ENCODE measurements around the gene ATAT1.

ATAT1 gene

DNA sequence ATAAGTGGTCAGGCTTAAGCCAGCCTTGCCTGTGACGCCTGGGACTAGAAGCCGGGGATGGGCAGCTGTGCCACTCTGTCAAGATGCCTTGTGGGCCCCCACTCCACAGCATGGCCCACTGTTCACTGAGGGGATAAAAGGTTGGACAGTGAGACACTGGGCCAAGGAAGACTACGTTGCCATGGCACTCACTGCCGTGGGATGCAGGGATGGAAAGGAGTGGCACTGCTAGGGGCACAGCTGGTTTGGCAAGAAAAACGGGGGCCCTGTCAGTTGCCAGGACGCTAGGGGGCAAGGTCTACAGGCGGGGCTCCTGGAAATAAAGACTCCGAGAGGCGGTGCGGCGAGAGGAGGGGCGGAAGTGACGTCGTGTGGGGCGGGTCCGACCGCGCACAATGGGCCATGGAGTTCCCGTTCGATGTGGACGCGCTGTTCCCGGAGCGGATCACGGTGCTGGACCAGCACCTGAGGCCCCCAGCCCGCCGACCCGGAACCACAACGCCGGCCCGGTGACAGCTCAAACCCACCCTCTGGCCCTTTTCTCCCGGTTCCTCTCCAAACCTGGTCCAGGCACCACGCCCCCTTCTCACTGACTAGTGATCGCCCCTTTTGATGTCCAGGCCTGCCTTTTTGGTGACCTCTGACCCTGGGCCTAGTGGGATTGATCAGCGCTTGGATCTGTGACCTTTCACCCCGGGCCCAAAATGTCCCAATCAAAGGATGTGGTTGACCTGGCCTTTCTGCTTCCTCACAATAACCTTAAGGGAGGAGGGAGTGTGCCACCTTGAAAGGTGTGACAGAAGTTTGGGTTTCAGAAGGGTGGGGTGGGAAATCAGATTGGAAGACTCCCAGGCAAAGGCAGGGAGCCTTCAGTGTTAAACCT lies at the start of gene ATAT1:
TSS of gene ATAT1 (plus strand) at position 391 of the 883 bp plus-strand sequence.
- DNase-seq (ENCODE audit: extremely low read depth in 1 of 2, low read depth in 1 of 2), result peak; percentile 75 to 83

DNA sequence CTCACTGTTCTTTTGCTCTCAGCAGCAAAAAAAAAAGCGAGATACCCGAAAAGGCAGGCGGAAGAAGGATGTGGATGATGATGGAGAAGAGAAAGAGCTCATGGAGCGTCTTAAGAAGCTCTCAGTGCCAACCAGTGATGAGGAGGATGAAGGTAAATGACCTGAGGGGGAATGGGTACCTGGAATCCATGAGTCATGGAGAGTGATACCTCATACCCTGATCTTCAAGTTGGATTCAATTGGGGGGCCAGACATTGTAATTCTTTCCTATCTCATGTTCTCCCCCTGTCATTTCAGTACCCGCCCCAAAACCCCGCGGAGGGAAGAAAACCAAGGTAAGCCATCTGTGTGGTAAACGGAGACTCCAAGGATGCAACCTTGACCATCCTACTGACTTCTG lies 48.6 kb upstream of the ATAT1 start:
- DNase-seq (ENCODE audit: extremely low read depth in 1 of 2, low read depth in 1 of 2), result no peak

DNA sequence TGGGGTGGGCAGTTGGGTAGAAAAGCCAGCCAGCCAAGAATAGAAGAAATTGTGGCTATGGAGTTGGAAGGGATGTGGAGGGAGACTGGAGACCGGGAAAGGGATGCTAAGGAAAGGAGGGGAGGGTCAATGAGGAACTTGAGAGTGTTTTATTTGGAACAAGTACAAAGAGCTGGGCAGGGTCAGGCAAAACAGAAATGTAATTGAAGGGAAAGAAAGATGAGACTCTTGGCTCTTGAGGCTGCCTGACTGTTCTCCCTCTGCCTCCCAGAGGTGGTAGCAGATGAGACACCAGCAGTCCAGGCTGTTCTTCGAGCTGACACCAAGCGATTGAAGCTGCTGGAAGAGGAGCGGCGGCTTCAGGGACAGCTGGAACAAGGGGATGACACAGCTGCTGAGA lies 42.8 kb upstream of the ATAT1 start:
- DNase-seq (ENCODE audit: extremely low read depth in 1 of 2, low read depth in 1 of 2), result no peak

DNA sequence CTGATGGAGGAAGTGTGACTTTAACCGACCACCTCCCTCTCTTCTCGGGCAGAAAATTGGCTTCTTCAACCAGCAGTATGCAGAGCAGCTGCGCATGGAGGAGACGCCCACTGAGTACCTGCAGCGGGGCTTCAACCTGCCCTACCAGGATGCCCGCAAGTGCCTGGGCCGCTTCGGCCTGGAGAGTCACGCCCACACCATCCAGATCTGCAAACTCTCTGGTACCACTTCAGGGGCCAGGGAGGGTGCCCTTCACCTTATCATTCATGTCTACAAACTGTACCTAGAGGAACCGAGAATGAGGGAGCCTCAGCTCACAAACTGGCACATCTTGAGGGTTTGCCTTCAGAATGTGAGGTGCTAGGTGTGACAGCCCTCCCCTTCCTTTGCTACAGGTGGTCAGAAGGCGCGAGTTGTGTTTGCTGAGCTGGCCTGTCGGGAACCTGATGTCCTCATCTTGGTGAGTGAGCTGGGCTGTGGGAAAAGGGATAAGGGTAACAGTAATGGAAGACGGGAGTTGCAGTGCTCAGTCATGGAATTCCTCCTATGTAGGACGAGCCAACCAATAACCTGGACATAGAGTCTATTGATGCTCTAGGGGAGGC lies 36.8 kb upstream of the ATAT1 start:
- no peak for DNase-seq (ENCODE audit: extremely low read depth in 1 of 2, low read depth in 1 of 2)

DNA sequence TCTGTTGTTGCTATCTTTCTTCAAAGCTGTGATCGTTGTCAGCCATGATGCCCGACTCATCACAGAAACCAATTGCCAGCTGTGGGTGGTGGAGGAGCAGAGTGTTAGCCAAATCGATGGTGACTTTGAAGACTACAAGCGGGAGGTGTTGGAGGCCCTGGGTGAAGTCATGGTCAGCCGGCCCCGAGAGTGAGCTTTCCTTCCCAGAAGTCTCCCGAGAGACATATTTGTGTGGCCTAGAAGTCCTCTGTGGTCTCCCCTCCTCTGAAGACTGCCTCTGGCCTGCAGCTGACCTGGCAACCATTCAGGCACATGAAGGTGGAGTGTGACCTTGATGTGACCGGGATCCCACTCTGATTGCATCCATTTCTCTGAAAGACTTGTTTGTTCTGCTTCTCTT lies 36.2 kb upstream of the ATAT1 start:
- no peak for DNase-seq (ENCODE audit: extremely low read depth in 1 of 2, low read depth in 1 of 2)

DNA sequence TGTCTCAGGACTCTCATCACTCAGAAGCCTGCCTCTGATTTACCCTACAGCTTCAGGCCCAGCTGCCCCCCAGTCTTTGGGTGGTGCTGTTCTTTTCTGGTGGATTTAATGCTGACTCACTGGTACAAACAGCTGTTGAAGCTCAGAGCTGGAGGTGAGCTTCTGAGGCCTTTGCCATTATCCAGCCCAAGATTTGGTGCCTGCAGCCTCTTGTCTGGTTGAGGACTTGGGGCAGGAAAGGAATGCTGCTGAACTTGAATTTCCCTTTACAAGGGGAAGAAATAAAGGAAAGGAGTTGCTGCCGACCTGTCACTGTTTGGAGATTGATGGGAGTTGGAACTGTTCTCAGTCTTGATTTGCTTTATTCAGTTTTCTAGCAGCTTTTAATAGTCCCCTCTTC lies 35.7 kb upstream of the ATAT1 start:
- no peak for DNase-seq (ENCODE audit: extremely low read depth in 1 of 2, low read depth in 1 of 2)

DNA sequence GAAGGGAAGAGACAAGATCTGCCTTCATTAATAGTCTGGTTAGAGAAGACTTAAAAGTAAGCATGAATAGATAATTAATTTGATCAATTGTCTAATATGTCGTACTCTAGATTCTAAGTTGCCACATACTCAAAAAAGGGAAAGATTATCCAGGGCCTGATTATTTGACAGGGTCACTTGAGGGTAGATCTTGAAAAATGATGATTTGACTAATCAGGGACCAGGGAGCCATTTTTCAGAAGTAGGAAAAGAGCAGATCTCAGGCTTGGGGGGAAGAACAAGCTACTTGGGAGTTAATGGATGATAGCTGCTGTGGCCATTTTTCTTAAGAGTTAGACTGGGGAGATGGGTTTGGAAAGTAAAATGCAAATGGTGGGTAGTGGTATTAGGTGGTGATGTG lies 34.4 kb upstream of the ATAT1 start:
- DNase-seq (ENCODE audit: extremely low read depth in 1 of 2, low read depth in 1 of 2), result no peak

DNA sequence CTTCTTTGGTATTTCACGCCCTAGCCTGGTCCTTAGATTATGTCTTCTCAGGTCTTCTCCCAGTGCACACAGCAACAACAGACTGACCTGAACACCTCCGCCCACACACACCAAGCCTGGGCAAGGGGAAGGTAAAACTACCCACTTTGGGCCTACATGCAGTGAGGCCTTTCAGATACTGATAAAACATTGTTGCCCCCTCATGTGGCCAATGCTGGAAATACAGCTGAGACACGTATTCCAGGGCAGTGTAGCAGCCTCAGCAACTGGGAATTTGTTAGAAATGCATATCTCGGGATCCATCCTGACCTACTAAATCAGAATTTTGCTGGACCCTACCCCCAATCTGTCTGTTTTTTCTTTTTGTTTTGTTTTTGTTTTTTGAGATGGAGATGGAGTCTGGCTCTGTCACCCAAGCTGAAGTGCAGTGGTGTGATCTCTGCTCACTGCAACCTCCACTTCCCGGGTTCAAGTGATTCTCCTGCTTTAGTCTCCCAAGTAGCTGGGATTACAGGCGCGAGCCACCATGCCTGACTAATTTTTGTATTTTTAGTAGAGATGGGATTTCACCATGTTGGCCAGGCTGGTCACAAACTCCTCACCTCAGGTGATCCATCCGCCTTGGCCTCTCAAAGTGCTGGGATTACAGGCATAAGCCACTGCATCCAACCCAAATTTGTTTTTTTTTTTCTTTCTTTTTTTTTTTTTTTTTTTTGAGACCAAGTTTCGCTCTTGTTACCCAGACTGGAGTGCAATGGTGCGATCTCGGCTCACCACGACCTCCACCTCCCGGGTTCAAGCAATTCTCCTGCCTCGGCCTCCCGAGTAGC lies 29.1 kb upstream of the ATAT1 start:
- DNase-seq (ENCODE audit: extremely low read depth in 1 of 2, low read depth in 1 of 2), result peak; percentile 45 to 64

DNA sequence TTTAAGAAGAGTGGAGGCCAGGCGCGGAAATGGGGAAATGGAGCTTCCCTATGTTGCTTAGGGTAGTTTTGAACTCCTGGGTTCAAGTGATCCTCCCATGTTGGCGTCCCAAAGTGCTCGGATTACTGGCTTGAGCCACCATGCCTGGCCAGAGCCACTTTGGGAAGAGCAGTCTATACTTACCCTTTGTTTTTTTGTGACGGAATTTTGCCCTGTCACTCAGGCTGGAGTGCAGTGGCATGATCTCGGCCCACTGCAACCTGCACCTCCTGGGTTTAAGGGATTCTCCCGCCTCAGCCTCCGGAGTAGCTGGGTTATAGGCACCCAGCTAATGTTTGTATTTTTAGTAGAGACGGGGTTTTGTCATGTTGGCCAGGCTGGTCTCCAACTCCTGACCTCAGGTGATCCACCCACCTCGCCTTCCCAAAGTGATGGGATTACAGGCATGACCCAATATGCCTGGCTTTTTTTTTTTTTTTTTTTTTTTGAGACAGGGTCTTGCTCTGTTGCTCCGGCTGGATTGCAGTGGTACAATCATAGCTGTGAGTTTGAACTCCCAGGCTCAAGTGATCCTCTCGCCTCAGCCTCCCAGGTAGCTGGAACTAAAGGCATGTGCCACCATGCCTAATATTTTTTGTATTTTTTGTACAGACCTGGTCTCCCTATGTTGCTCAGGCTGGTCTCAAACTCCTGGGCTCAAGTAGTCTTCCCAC lies 27.6 kb upstream of the ATAT1 start:
- no peak for DNase-seq (ENCODE audit: extremely low read depth in 1 of 2, low read depth in 1 of 2)

DNA sequence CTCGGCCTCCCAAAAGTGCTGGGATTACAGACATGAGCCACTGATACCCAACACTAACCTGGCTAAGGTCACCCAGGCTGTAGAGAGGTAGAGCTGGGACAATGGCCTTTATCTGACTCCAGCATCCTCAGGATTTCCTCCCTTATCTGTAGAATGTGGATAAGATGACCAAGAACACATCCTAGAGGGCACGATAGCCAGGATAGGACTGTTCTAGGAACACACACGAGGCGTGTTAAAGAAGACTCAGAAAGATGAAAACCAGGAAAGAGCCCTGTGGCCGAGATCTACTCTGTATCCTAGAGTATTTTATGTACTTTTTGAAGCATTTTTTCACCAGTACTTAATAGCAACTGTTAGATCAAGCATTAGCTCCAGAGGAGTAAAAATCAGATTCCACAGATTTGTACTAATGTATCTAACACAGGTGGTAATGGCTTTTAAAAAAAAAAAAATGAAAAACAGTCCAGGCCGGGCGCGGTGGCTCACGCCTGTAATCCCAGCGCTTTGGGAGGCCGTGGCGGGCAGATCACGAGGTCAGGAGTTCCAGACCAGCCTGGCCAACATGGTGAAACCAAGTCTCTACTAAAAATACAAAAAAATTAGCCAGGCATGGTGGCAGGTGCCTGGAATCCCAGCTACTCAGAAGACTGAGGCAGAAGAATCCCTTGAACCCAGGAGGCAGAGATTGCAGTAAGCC lies 26.9 kb upstream of the ATAT1 start:
- DNase-seq (ENCODE audit: extremely low read depth in 1 of 2, low read depth in 1 of 2), result no peak

DNA sequence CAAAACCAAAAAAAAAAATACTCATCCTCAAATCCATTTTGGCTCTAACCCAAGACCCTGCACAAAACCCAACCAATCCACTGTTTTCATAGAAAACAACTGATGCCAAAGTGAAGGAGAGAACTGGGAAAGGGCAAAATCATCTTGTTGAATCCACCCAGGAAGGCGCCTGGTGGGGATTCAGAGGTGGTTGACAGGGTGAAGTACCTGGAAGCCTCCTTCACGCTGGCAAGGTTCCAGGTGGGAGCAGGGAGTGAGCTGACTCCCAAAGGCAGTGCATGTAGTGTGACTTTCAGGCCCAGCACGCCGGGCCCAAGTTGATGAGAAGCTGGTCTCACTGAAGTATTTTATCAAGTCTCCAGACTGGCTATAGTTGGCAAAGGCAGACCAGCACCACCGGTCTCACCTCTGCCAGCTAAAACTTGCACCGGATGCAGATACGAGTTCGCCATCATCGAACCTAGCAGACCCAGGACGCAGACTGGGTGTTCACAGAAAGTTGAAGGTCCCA lies 26.2 kb upstream of the ATAT1 start:
- no peak for DNase-seq (ENCODE audit: extremely low read depth in 1 of 2, low read depth in 1 of 2)

DNA sequence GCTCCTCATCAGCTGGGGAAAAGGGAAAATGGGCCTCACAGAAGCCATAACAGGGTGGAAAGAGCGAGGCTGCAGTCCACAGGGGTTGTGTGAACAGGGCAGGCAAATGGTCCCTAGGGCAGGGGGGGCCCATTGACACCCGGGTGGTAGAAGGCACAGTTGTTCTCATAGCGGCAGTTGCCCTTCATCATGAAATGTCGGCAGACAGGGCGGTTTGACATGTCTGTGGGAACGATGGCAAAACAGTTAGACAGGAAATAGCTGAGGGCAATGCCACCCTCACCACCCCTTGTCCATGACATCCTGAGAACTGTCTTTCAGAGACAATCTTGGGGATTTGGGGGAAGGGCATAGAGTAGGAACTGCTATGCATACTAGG lies 25.2 kb upstream of the ATAT1 start:
- DNase-seq (ENCODE audit: extremely low read depth in 1 of 2, low read depth in 1 of 2), result no peak

DNA sequence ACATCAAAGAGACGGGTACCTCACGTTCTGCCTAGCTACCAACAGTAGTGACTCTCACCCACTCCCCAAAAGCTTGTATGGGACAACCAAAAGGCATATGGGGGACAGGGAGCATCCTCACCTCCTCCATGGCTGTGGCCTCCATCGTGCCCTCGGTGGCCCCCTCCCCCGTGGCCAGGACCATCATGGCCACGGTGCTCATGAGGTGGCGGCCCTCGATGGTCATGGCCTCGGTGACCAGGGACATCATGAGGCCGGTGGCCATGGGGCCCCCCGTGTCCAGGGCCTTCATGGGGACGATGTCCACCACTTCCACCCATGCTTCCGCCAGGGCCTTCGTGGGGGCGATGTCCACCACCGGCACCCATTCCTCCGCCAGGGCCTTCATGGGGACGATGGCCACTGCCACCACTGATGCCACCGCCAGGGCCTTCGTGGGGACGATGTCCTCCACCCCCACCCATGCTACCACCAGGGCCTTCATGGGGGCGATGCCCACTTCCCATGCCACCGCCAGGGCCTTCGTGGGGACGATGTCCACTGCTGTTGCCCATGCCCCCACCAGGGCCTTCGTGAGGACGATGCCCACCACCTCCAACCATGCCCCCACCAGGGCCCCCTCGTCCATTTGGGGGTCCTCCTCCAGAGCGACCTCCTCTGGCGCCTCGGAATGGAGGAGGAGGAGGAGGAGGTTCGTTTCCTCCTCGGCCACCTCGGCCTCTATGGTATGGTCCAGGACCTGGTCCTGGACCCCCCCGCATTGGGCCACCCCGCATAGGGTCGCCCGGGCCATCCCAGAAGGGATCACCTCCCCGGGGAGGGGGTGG lies 24.6 kb upstream of the ATAT1 start:
- DNase-seq (ENCODE audit: extremely low read depth in 1 of 2, low read depth in 1 of 2), result no peak

DNA sequence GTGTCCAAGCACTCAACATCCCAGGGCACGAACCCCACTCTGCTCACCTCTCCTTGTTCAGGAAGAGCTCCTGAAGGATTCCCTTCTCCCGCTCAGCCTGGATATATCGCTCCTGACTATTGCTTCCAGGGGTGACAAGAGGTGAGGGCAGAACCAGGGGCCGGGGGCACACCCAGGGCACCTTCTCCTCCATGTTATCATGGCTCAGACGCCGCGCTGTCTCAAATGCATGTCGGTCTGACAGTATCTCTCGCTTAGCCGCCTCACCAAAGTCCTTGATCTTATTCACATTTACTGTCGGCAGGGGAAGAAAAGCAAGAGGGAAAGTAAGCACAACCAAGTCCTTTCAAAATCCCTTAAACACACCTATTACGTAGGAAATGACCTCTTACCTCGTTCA lies 22.7 kb upstream of the ATAT1 start:
- no peak for DNase-seq (ENCODE audit: extremely low read depth in 1 of 2, low read depth in 1 of 2)

DNA sequence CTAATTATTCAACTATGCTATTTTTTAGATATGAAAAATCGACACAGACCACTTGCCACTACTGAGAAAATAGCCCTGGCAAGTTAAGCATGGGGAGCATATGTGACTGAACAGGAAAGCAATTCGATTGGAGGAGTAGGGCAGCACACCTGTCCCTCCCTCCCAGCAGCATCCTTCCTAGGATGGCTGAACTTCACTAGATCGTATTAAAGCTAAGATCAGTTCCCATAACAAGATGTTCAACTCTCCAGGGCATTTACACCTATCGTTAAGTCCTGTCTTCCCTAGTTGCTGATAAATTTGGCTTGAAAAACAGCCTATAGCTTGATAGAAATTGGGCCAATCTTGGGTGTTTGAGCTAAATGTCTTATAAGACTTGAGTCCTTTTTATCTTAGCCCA lies 16.6 kb upstream of the ATAT1 start:
- DNase-seq (ENCODE audit: extremely low read depth in 1 of 2, low read depth in 1 of 2), result no peak

DNA sequence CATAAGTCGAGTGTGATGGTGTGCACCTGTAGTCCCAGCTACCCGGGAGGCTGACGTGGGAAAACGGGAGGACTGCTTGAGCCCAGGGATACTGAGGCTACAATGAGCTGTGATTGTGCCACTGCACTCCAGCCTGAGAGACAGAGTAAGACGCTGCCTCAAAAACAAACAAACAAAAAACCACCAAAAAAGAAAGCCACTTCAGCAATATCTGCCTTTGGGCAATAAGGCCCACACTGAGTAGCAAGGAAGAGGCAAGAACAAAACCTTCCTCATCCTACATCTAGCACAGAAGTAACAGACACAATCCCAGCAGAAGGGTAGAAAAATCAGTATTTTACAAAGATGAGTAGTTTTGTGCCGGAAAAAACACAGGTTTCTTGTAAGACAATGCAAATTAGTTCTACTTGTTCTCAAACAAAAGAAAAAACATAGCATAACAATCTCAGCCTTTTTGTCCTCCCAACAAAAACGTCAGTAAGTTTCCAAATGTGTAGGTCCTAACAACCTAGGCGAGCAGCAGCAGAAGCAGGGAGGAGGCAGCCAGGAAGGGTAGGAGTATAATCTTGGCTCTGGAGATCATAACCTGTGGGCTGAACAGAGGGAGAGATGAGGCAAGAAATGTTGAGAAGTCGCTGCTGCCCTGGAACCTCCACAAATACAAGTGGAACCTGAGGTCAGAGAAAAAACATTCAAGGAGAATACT lies 15.4 kb upstream of the ATAT1 start:
- DNase-seq (ENCODE audit: extremely low read depth in 1 of 2, low read depth in 1 of 2), result no peak

DNA sequence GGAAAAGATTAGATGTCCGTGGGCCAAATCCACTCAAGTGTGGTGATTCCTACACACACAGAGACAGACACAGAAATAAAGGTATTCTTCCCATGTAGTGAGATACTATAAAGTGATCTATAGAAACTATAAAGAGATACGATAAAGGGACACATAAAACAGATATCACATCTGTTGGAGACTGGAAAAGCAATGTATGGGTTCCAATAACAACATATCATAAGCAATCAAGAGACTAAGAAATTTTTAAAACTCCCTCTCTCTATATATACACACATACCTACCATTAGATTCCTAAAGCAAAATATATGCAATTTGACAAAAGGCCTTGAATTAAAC lies 14.8 kb upstream of the ATAT1 start:
- no peak for DNase-seq (ENCODE audit: extremely low read depth in 1 of 2, low read depth in 1 of 2)

DNA sequence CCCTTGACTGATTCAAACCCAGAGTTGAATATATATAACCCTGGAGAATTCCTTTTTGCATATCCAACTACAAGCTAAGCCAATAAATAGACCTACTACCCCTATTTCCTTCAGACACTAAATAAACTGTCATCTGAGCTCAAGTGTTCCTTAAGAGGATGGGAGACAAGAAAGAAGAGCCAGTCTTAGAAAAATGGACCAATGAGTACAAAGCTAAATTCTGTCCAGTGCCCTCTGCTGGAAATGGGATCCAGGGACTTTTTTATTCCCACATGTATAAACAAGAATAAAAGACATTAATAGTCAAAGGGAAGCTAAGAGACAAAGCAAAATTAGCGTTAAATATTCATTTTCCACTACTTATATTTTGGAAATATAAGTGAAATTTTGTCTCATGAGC lies 14.5 kb upstream of the ATAT1 start:
- no peak for DNase-seq (ENCODE audit: extremely low read depth in 1 of 2, low read depth in 1 of 2)

DNA sequence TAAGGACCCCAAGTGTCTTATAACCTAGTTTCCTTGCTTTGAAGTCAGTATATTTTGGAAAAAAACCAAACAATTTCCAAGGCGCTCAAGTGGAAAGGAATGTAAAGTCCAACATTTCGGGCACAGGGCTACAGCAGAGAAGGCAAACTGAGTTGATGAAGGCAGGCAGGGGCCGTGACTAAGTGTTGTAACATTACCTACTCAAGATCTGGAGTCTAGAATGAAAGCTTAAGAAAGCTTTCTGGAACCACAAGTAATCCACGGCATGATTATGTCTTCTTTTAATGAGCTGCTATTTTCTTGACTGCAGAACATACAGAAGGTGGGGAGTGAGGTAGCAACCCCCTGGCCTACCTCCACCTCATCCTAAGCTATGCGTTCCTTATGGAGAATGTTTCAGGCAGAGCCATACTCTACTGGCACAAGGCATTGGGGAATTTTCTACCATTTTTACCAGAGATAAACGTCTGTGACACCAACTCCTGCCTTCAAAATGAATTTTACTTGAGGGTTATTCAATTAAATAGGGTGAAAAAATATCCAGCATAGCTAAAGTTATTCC lies 13.9 kb upstream of the ATAT1 start:
- no peak for DNase-seq (ENCODE audit: extremely low read depth in 1 of 2, low read depth in 1 of 2)
